H9 (cell line): ENCODE results near the gene CAMTA1. TPM values are rescaled to one million over a fixed set of nuclear protein-coding genes. Genes with fewer than 3 reads are reported as not detected.

Experiments
- DNase-seq: peaks from one replicate; pipeline ENCODE4 v3.0.0-alpha.2; 2017
- H2AFZ ChIP-seq: one replicate; pipeline ENCODE4 v1.6.1; 2013; ENCODE audit warnings: mild to moderate bottlenecking, low read length, control low read depth, moderate library complexity
- H2AK5ac ChIP-seq: 2 replicates; pipeline ENCODE4 v1.6.1; 2013; ENCODE audit warnings: low read length, control low read depth, mixed read lengths; ENCODE audit not compliant: insufficient read length
- H2BK120ac ChIP-seq: one replicate; pipeline ENCODE4 v1.6.1; 2013; ENCODE audit warnings: low read depth, mild to moderate bottlenecking, low read length, control low read depth, inconsistent platforms; ENCODE audit not compliant: poor library complexity, severe bottlenecking
- H2BK12ac ChIP-seq: 2 replicates; pipeline ENCODE4 v1.6.1; 2013; ENCODE audit warnings: low read length, control low read depth, mixed read lengths, low read depth; ENCODE audit not compliant: insufficient read length
- H2BK15ac ChIP-seq: 2 replicates; pipeline ENCODE4 v1.6.1; 2013; ENCODE audit warnings: low read depth, low read length, control low read depth
- H2BK20ac ChIP-seq: one replicate; pipeline ENCODE4 v1.6.1; 2013; ENCODE audit warnings: low read depth, mild to moderate bottlenecking, low read length, control low read depth, inconsistent platforms; ENCODE audit not compliant: poor library complexity, severe bottlenecking
- H2BK5ac ChIP-seq: 2 replicates; pipeline ENCODE4 v1.6.1; 2013; ENCODE audit warnings: low read length, control low read depth, mixed read lengths; ENCODE audit not compliant: insufficient read length
- H3K14ac ChIP-seq: 2 replicates; pipeline ENCODE4 v1.6.1; 2013; ENCODE audit warnings: low read length, control low read depth; ENCODE audit not compliant: insufficient read depth
- H3K18ac ChIP-seq: 2 replicates; pipeline ENCODE4 v1.6.1; 2013; ENCODE audit warnings: low read depth, mild to moderate bottlenecking, mixed read lengths, low read length, control low read depth; ENCODE audit not compliant: insufficient read length
- H3K23ac ChIP-seq: 2 replicates; pipeline ENCODE4 v1.6.1; 2013; ENCODE audit warnings: low read length, control low read depth, mixed read lengths, low read depth; ENCODE audit not compliant: insufficient read length
- H3K23me2 ChIP-seq: 2 replicates; pipeline ENCODE4 v1.6.1; 2013; ENCODE audit warnings: low read depth, mild to moderate bottlenecking, mixed read lengths, low read length, control low read depth; ENCODE audit not compliant: insufficient read length, poor library complexity, severe bottlenecking
- H3K27ac ChIP-seq: 2 replicates; pipeline ENCODE4 v1.5.1; 2013; ENCODE audit warnings: low read length, control low read depth, mixed read lengths, low read depth; ENCODE audit not compliant: insufficient read length
- H3K27me3 ChIP-seq: 2 replicates; pipeline ENCODE4 v1.6.1; 2013; ENCODE audit warnings: low read length, control low read depth, inconsistent platforms; ENCODE audit not compliant: insufficient read depth
- H3K4ac ChIP-seq: 2 replicates; pipeline ENCODE4 v1.6.1; 2013; ENCODE audit warnings: low read depth, mild to moderate bottlenecking, control low read depth, inconsistent platforms, low read length, moderate library complexity
- H3K4me1 ChIP-seq: 2 replicates; pipeline ENCODE4 v1.6.1; 2013; ENCODE audit warnings: low read length, control low read depth, inconsistent platforms; ENCODE audit not compliant: insufficient read depth
- H3K4me2 ChIP-seq: 2 replicates; pipeline ENCODE4 v1.6.1; 2013; ENCODE audit warnings: low read length, control low read depth, mixed read lengths; ENCODE audit not compliant: insufficient read length, insufficient read depth
- H3K56ac ChIP-seq: 2 replicates; pipeline ENCODE4 v1.6.1; 2013; ENCODE audit warnings: low read depth, mild to moderate bottlenecking, mixed read lengths, low read length, control low read depth; ENCODE audit not compliant: insufficient read length
- H3K79me1 ChIP-seq: 2 replicates; pipeline ENCODE4 v1.6.1; 2013; ENCODE audit warnings: low read depth, mild to moderate bottlenecking, moderate library complexity, low read length, control low read depth, inconsistent platforms; ENCODE audit not compliant: insufficient read depth, poor library complexity, severe bottlenecking
- H3K79me2 ChIP-seq: 2 replicates; pipeline ENCODE4 v1.6.1; 2013; ENCODE audit warnings: low read length, control low read depth, inconsistent platforms; ENCODE audit not compliant: insufficient read depth
- H3K9ac ChIP-seq: 2 replicates; pipeline ENCODE4 v1.6.1; 2013; ENCODE audit warnings: low read length, control low read depth, mixed read lengths; ENCODE audit not compliant: insufficient read length; ENCODE audit errors: extremely low read depth
- H3K9me3 ChIP-seq: one replicate; pipeline ENCODE4 v1.6.1; 2013; ENCODE audit warnings: low read depth, low read length, inconsistent platforms; ENCODE audit not compliant: control insufficient read depth
- H3T11ph ChIP-seq: one replicate; pipeline ENCODE4 v1.6.1; 2013; ENCODE audit warnings: mild to moderate bottlenecking, low read length, control low read depth, inconsistent platforms
- H4K20me1 ChIP-seq: one replicate; pipeline ENCODE4 v1.6.1; 2013; ENCODE audit not compliant: control insufficient read depth, insufficient read length, insufficient read depth
- H4K5ac ChIP-seq: 2 replicates; pipeline ENCODE4 v1.6.1; 2013; ENCODE audit warnings: low read depth, mild to moderate bottlenecking, mixed read lengths, low read length, control low read depth; ENCODE audit not compliant: insufficient read length
- H4K8ac ChIP-seq: replicated peaks from 2 replicates; pipeline ENCODE4 v1.6.1; 2013; ENCODE audit warnings: low read length, control low read depth, mixed read lengths, low read depth; ENCODE audit not compliant: insufficient read length
- H4K91ac ChIP-seq: 2 replicates; pipeline ENCODE4 v1.6.1; 2013; ENCODE audit warnings: low read depth, mild to moderate bottlenecking, moderate library complexity, mixed read lengths, low read length, control low read depth; ENCODE audit not compliant: insufficient read length
- H3K27ac Mint-ChIP-seq, 3 experiments: 2 replicates in 2 of 3; 3 replicates in 1 of 3; pipeline ENCODE4 v1.8.0; 2020 to 2021; ENCODE audit warnings: mixed read lengths in 3 of 3, mild to moderate bottlenecking in 1 of 3, moderate library complexity in 1 of 3
- H3K27me3 Mint-ChIP-seq: 2 replicates; pipeline ENCODE4 v1.8.0; 2021; ENCODE audit warnings: low read depth, mild to moderate bottlenecking, moderate library complexity, mixed read lengths
- H3K36me3 Mint-ChIP-seq, 3 experiments: 2 replicates in 2 of 3; 3 replicates in 1 of 3; pipeline ENCODE4 v1.8.0; 2020 to 2021; ENCODE audit warnings: low read depth in 3 of 3, mixed read lengths in 3 of 3; ENCODE audit not compliant: insufficient read depth in 1 of 3
- H3K4me1 Mint-ChIP-seq, 2 experiments: 2 replicates each; pipeline ENCODE4 v1.8.0; 2020; ENCODE audit warnings: mixed read lengths in 2 of 2
- H3K4me3 Mint-ChIP-seq, 2 experiments: 2 replicates in 1 of 2; 3 replicates in 1 of 2; pipeline ENCODE4 v1.8.0; 2020 to 2021; ENCODE audit warnings: mild to moderate bottlenecking in 2 of 2, mixed read lengths in 2 of 2, moderate library complexity in 1 of 2
- H3K9me3 Mint-ChIP-seq, 2 experiments: 2 replicates in 1 of 2; 3 replicates in 1 of 2; pipeline ENCODE4 v1.8.0; 2020; ENCODE audit warnings: mild to moderate bottlenecking in 2 of 2, mixed read lengths in 2 of 2, moderate library complexity in 1 of 2
- WGBS: extraction: QIAGEN DNeasy Blood & Tissue Kit; methylation state at CpG from one replicate; pipeline ENCODE4 v1.1.7; 2013; ENCODE audit warnings: missing lambda C conversion rate, low lambda C conversion rate, mixed read lengths; ENCODE audit not compliant: insufficient read length; ENCODE audit errors: extremely low coverage; 5-methylcytosine and 5-hydroxymethylcytosine counted together
- total RNA-seq: library from RNA; stranded (reverse); gene quantifications from 2 replicates; pipeline ENCODE4 v1.2.1, GENCODE V29; 2021
- TF ChIP-seq, protein P1 (sequence below): fragments of 200-600 bp; sonication (generic); conservative IDR thresholded peaks from 3 replicates; pipeline ENCODE4 v1.8.0; 2021; ENCODE audit warnings: antibody characterized with exemption, mild to moderate bottlenecking

The CAMTA1 gene
- total RNA-seq, 1 experiment from 2014 or later, result 115 TPM

DNA sequence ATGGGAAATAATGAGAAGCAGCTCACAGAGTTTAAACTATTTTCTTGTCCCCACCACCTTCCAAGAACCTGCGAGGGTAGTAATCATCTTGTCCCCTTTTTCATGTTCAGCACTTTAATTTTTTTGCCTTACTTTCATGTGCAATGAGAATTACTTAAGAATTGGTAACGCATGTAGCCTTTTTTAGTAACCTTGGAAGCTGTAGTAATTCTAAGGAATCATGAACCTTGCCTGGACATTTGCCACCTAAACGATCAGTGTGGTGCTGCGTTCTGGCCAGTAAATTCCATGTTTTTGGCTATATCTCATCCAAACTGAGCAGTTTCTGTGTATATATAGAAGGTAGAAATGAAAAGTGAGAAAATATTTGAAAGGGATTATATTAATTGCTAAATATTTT is 981.9 kb downstream of the CAMTA1 start:
- H2BK120ac ChIP-seq, result no peak overlapping the region
- H3K23me2 ChIP-seq, result peaks cover 7% of the 10 kb centered on the region
- no peak for DNase-seq
- H3K4ac ChIP-seq, result no peak overlapping the region
- H3K27ac ChIP-seq, result no peak overlapping the region
- TF ChIP-seq, protein P1, sequence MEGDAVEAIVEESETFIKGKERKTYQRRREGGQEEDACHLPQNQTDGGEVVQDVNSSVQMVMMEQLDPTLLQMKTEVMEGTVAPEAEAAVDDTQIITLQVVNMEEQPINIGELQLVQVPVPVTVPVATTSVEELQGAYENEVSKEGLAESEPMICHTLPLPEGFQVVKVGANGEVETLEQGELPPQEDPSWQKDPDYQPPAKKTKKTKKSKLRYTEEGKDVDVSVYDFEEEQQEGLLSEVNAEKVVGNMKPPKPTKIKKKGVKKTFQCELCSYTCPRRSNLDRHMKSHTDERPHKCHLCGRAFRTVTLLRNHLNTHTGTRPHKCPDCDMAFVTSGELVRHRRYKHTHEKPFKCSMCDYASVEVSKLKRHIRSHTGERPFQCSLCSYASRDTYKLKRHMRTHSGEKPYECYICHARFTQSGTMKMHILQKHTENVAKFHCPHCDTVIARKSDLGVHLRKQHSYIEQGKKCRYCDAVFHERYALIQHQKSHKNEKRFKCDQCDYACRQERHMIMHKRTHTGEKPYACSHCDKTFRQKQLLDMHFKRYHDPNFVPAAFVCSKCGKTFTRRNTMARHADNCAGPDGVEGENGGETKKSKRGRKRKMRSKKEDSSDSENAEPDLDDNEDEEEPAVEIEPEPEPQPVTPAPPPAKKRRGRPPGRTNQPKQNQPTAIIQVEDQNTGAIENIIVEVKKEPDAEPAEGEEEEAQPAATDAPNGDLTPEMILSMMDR, result no peak
- H3K4me3 Mint-ChIP-seq, result no peak overlapping the region
- no peak overlapping the region for H2BK15ac ChIP-seq
- no peaks in the 10 kb centered on the region for H3K27me3 ChIP-seq
- H2BK12ac ChIP-seq, result no peak overlapping the region
- H3K4me1 ChIP-seq, result peaks cover 3% of the 10 kb centered on the region; the same call in 1 of the 2 replicates
- no peak overlapping the region for H3K23ac ChIP-seq
- H3T11ph ChIP-seq, result no peak overlapping the region
- H3K79me2 ChIP-seq, result peaks cover 2% of the 10 kb centered on the region; the same call in 1 of the 2 replicates
- no peaks in the 10 kb centered on the region for H3K9me3 ChIP-seq
- no peak overlapping the region for H2BK20ac ChIP-seq
- no peaks in the 10 kb centered on the region; a peak in 1 of 5 replicates for H3K9me3 Mint-ChIP-seq
- no peak overlapping the region for H2AFZ ChIP-seq
- no peak overlapping the region for H4K5ac ChIP-seq
- H3K9ac ChIP-seq, result no peak overlapping the region
- H3K27ac Mint-ChIP-seq, result no peak overlapping the region
- no peak overlapping the region for H2BK5ac ChIP-seq
- peaks cover 5% of the 10 kb centered on the region for H3K79me1 ChIP-seq
- no peak overlapping the region for H4K8ac ChIP-seq
- no peak overlapping the region for H3K18ac ChIP-seq
- no peak overlapping the region for H3K56ac ChIP-seq
- 0 out of 7 replicates have a peak, but pooled peaks cover 0 to 2% (median 0%) of the 10 kb centered on the region in 3 experiments for H3K36me3 Mint-ChIP-seq
- no peak overlapping the region for H2AK5ac ChIP-seq
- WGBS, result no CpG with 5 or more reads among the region's 4 CpGs
- peaks cover 8 to 13% of the 10 kb centered on the region in 2 experiments for H3K4me1 Mint-ChIP-seq
- no peak overlapping the region for H3K4me2 ChIP-seq
- no peaks in the 10 kb centered on the region for H4K20me1 ChIP-seq
- no peak overlapping the region for H4K91ac ChIP-seq
- no peak overlapping the region for H3K14ac ChIP-seq
- no peaks in the 10 kb centered on the region for H3K27me3 Mint-ChIP-seq
